Astrocyte of the cerebellum (primary cell): ENCODE data around the gene ADSS1.

Experiments
- DNase-seq: peaks from one replicate; pipeline ENCODE4 v3.0.0-alpha.2; 2011; ENCODE audit warnings: low read depth
- H3K4me3 ChIP-seq: 2 replicates; pipeline ENCODE4 v1.5.1; 2011; ENCODE audit warnings: mild to moderate bottlenecking, low read depth, low read length, moderate library complexity
- in situ Hi-C: cut with HindIII; loops from 2 replicates; pipeline ENCODE4 v1.10.0; 2017; ENCODE audit warnings: low sequenced_read_pairs
- TF ChIP-seq, protein P1 (sequence below): IDR thresholded peaks from 2 replicates; pipeline ENCODE4 v1.5.1; 2012; ENCODE audit warnings: low read length, low read depth, moderate library complexity, mild to moderate bottlenecking; ENCODE audit errors: missing control alignments

Gene ADSS1

DNA sequence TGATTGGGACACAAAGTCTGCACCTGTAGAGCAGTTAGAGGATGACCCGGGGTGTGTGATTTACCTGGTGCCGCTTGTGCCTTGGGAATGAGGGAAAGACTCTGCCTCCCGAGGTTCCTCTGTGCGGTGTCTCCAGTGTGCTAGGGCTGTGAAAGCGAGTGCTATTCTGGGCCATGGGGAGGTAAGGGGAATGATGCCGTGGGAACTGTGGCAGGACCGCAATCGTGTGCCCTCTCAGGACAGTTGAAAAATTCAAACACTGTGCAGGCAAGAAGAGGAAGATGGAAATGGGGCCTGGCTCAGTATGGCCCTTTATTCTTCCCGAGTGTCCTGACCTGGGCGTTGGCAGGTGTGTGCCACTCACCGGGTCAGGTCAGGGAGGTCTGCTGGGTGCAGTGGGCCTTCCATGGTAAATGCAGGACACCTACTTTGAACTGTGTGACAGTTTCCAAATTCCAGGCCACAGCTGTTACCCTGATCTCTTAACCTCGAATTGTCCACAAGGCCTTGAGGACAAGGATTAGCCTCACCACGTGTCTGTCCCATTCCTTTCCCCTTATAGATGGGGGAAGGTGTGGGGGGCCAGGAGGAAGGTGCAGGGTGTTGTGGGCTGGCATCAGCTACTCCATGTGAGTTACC, 30.3 kb downstream of the ADSS1 start:
- in situ Hi-C loops: no loop called here

DNA sequence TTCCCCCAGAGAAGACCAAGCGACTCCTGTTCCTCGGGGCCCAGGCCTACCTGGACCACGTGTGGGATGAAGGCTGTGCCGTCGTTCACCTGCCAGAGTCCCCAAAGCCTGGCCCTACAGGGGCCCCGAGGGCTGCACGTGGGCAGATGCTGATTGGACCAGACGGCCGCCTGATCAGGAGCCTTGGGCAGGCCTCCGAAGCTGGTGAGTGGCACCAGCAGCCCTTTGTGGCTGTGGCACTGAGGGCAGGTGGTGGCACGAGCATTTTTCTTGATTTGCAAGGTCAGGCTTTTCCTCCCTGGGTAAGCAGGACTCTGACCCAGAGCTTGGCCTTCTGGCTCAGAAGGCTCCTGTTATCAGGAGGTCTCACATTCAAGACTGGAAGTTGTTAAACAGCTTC, 31.6 kb downstream of the ADSS1 start:
- no peak overlapping the region for H3K4me3 ChIP-seq
- TF ChIP-seq, protein P1, sequence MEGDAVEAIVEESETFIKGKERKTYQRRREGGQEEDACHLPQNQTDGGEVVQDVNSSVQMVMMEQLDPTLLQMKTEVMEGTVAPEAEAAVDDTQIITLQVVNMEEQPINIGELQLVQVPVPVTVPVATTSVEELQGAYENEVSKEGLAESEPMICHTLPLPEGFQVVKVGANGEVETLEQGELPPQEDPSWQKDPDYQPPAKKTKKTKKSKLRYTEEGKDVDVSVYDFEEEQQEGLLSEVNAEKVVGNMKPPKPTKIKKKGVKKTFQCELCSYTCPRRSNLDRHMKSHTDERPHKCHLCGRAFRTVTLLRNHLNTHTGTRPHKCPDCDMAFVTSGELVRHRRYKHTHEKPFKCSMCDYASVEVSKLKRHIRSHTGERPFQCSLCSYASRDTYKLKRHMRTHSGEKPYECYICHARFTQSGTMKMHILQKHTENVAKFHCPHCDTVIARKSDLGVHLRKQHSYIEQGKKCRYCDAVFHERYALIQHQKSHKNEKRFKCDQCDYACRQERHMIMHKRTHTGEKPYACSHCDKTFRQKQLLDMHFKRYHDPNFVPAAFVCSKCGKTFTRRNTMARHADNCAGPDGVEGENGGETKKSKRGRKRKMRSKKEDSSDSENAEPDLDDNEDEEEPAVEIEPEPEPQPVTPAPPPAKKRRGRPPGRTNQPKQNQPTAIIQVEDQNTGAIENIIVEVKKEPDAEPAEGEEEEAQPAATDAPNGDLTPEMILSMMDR: no peak
- no peak for DNase-seq
- in situ Hi-C loops: no loop called here

More for the DNA sequence above, 30.3 kb downstream of the ADSS1 start:
- no peak for DNase-seq
- peak overlapping the region; percentile 87 for H3K4me3 ChIP-seq
- TF ChIP-seq, protein P1: no peak

DNA sequence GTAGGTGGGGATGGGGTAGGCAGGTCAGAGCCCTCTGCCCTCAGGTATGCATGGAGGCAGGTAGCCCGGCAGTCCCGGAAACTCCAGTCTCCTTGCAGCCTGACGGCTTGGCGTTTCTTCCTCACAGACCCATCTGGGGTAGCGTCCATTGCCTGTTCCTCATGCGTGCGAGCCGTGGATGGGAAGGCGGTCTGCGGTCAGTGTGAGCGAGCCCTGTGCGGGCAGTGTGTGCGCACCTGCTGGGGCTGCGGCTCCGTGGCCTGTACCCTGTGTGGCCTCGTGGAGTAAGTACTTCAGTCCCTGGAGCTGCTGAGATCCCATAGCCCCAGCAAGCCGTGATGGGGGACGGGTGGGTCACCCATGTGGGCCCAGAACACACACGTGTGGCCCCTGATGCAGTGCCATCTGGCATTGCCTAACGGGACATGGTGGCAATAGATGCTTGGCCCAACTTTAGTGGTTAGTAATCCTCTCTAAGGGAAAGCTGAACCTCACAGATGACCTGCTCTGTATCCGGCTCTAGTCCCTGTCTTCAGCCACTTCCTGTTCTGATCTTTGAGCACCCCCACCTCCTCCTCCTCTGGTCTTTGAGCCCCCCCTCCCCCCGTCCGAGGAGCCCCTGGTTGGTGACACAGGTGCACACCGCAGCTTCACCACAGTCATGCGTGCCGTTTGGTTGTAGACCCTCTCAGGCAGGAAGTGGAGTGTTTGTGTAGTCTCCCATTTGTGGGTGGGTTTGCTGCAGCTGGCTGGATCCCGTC, 32.6 kb downstream of the ADSS1 start:
- in situ Hi-C loops: no loop called here
- DNase-seq: no peak
- TF ChIP-seq, protein P1: no peak
- no peak overlapping the region for H3K4me3 ChIP-seq

DNA sequence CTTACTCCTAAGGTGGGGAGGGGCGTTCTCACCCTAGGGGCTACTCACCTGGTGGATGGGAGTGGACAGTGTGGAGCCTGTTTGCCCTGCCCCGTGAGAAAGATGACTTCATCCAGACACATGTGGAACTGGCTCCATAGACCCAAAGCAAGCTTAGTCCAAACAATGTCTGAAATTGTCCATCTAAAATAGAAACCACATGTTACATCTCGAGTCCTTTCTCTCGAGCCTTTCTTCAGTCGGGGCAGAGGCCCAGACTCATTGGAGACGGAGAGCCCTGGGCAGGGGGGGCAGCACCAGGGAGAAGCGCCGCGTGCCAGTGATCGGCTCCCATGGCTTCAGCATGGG, 33.2 kb downstream of the ADSS1 start:
- TF ChIP-seq, protein P1: no peak
- H3K4me3 ChIP-seq: no peak overlapping the region
- in situ Hi-C loops: no loop called here
- DNase-seq: no peak

DNA sequence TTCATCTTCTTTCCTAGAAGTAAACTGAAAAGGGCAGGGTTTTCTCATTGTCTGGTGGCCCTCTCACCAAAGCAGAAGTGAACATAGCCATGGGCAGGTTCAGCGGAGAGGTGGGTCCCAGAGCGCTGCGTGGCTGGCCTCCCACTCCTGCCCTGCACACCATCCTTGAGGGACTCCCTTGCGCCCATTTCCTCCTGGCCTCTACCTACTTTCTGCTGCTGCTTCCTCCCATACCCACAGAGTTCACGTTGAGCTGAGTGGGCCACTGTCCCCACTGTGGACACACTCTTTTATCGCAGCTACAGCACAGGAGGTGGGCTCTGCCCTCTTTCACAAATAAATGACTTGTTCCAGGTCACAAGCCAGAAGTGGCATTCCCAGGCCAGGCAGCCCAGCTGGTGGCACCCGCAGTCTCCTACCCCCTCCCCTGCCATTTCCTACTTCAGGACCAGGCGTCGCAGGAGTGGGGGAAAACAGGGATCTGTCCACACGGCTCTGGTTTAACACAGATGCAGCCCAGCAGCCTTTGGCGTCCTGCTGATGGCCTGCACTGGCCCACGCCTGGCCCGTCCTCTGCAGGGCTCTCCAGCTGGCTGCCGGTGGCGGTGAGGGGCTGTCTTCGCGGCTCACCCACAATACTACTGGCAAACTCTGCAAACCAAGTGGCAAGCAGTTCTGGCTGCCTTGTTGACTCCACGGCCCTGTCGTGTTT, 33.8 kb downstream of the ADSS1 start:
- H3K4me3 ChIP-seq: no peak overlapping the region
- DNase-seq: no peak
- in situ Hi-C loops: no loop called here
- TF ChIP-seq, protein P1: no peak

DNA sequence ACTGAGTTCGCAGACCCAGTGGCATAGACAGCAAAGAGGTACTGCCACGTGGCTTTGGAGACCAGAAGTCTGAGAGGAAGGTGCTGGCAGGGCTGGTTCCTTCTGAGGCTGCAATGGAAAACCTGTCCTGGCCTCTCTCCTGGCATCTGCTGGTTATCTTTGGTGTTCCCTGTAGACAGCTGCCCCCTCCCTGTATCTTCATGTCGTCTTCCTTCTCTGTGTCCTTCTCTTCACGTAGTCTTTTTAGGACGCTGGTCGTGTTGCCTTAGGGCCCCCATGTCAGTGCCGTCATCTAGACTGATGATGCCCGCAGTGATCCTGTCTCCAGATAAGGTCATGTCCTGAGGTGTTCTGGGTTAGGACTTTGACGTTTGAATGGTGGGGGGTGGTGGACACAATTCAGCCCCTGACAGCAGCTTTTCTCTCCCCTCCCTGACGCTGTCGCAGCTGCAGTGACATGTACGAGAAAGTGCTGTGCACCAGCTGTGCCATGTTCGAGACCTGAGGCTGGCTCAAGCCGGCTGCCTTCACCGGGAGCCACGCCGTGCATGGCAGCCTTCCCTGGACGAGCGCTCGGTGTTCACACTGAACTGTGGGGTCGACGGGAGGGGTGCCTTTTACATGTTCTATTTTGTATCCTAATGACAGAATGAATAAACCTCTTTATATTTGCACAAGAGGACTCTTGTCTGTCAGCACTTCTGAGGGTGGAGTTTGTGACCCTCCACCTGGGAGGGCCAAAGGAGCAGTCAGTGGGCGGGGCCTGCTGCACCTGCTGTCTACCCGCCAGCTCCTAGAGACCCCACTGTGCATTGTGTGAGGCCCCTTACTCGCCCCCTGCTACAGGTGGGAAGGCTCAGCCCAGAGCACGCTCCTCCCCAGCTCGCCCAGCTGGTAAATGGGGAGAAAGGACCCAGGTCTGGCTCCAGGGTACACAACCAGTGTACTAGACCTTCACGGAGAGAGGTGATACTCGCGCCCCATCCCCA, 35.2 kb downstream of the ADSS1 start:
- no peak overlapping the region for H3K4me3 ChIP-seq
- TF ChIP-seq, protein P1: no peak
- in situ Hi-C loops: no loop called here
- DNase-seq: no peak
